Right atrium auricular region (tissue), 2 donors: ENCODE measurements around the gene IREB2. TPM values are rescaled to one million over a fixed set of nuclear protein-coding genes. Genes with fewer than 3 reads are reported as not detected.

Experiments used
- DNase-seq: peaks from one replicate; pipeline ENCODE4 v3.0.0-alpha.2; 2019; ENCODE audit warnings: low spot score
- H3K27ac ChIP-seq, 2 donors: fragments of 200-600 bp; sonication (generic); 1 replicate in 1 of 2; 2 replicates in 1 of 2; pipeline ENCODE4 v1.5.1; 2016 to 2019
- H3K27me3 ChIP-seq, 2 donors: fragments of 200-600 bp; sonication (generic); one replicate each; pipeline versions ENCODE4 v1.5.1 to v1.6.0; 2017 to 2019
- H3K36me3 ChIP-seq: fragments of 200-600 bp; sonication (generic); one replicate; pipeline ENCODE4 v1.5.1; 2016
- H3K4me1 ChIP-seq, 2 donors: fragments of 200-600 bp; sonication (generic); one replicate each; pipeline versions ENCODE4 v1.5.1 to v1.6.0; 2017 to 2019
- H3K4me3 ChIP-seq, 2 donors: fragments of 200-600 bp; sonication (generic); 1 replicate in 1 of 2; 2 replicates in 1 of 2; pipeline ENCODE4 v1.5.1; 2017 to 2019; ENCODE audit warnings: mild to moderate bottlenecking in 1 of 2, moderate library complexity in 1 of 2
- H3K9me3 ChIP-seq, 2 donors: fragments of 200-600 bp; sonication (generic); one replicate each; pipeline ENCODE4 v1.5.1; 2019
- total RNA-seq, 2 donors: library from RNA; depleted of rRNA; stranded (reverse); fragments of >200 nt; gene quantifications; one replicate each; pipeline ENCODE4 v1.1.0, GENCODE V29; 2016
- TF ChIP-seq, protein P1 (sequence below), 2 donors: fragments of 200-600 bp; sonication (generic); IDR thresholded peaks; one replicate each; pipeline ENCODE4 v1.5.1; 2019; ENCODE audit warnings: antibody characterized with exemption in 2 of 2

Gene IREB2
- total RNA-seq, 2 donors from 2014 or later: 14.5 to 16.3 TPM

DNA sequence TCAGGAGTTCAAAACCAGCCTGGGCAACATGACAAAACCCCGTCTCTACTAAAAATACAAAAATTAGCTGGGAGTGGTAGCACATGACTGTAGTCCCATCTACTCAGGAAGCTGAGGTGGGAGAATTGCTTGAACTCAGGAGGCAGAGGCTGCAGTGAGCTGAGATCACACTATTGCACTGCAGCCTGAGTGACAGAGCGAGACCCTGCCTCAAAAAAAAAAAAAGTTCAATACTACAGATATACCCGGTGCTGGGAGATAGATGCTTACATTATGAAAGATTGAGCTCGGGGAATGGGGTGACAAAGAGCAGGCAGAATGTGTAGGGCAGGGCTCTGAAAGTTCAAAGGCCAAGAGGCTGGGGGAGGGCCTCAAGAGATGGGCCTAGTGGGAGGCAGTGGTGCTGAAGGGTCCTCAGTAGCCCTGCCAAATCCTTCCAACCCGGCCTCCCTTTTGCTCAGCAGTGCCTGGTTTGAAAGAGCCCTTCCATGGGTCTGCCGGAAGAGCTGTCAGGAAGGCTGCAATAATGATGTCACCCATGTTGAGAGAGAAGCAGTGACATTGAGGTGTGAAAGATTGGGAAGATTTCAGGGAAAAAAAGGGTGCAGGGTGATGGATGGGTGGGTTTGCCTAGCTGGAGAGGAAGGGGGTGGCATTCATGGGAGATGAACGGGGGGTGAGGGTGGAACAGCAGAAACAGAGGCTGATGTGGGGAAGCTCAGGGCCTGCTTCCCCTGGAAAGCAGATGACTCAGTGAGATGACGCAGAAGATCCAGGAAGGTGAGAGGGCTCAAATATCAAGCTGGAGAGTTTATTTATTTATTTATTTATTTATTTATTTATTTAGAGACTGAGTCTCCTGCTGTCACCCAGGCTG lies 20.0 kb upstream of the IREB2 start:
- no peaks in the 10 kb centered on the region for H3K27me3 ChIP-seq
- H3K4me3 ChIP-seq: no peak overlapping the region
- no peaks in the 10 kb centered on the region for H3K36me3 ChIP-seq
- DNase-seq: no peak
- no peaks in the 10 kb centered on the region for H3K4me1 ChIP-seq
- no peak overlapping the region for H3K27ac ChIP-seq
- TF ChIP-seq, protein P1, sequence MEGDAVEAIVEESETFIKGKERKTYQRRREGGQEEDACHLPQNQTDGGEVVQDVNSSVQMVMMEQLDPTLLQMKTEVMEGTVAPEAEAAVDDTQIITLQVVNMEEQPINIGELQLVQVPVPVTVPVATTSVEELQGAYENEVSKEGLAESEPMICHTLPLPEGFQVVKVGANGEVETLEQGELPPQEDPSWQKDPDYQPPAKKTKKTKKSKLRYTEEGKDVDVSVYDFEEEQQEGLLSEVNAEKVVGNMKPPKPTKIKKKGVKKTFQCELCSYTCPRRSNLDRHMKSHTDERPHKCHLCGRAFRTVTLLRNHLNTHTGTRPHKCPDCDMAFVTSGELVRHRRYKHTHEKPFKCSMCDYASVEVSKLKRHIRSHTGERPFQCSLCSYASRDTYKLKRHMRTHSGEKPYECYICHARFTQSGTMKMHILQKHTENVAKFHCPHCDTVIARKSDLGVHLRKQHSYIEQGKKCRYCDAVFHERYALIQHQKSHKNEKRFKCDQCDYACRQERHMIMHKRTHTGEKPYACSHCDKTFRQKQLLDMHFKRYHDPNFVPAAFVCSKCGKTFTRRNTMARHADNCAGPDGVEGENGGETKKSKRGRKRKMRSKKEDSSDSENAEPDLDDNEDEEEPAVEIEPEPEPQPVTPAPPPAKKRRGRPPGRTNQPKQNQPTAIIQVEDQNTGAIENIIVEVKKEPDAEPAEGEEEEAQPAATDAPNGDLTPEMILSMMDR (IDR thresholded peaks at IDR 0.05): no peak
- H3K9me3 ChIP-seq: no peaks in the 10 kb centered on the region

DNA sequence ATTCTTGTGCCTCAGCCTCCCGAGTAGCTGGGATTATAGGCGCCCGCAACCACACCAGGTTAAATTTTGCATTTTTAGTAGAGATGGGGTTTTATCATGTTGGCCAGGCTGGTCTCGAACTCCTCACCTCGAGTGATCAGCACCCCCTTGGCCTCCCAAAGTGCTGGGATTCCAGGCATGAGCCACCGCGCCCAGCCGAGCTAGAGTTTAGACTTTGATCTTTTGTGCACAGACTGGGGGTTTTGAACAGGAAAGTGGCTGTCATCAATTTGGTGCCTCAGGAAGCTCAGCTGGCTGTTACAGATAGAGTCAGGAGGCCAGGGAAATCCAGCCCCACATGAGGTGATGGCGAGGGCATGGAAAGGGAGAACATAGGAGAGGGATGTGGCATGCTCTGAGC lies 19.3 kb upstream of the IREB2 start:
- Histone ChIP-seq H3K9me3 (no peaks in the 10 kb centered on the region), H3K4me3 (no peak overlapping the region), H3K27ac (no peak overlapping the region), H3K27me3 (no peaks in the 10 kb centered on the region), H3K4me1 (no peaks in the 10 kb centered on the region), H3K36me3 (no peaks in the 10 kb centered on the region)
- no peak for DNase-seq
- TF ChIP-seq, protein P1 (IDR thresholded peaks at IDR 0.05): no peak

DNA sequence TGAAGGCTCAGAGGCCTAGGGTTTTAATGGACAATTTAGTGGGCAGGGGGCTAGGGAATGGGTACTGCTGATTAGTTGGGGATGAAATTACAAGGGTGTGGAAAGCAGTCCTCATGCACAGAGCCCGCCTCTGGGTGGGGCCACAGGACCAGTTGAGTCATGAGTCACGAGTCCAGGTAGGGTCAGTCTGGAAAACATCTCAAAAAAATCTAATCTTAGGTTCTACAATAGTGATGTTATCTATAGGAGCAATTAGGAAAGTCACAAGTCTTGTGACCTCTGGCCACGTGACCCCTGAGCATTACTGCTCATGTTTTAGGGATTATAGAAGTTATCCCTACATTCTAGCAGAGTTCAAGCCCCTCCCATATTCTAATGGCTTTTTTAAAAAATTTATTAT lies 18.6 kb upstream of the IREB2 start:
- TF ChIP-seq, protein P1 (IDR thresholded peaks at IDR 0.05): no peak
- DNase-seq: no peak
- Histone ChIP-seq H3K27ac (no peak overlapping the region), H3K27me3 (no peaks in the 10 kb centered on the region), H3K4me3 (no peak overlapping the region), H3K36me3 (no peaks in the 10 kb centered on the region), H3K9me3 (no peaks in the 10 kb centered on the region), H3K4me1 (no peaks in the 10 kb centered on the region)

DNA sequence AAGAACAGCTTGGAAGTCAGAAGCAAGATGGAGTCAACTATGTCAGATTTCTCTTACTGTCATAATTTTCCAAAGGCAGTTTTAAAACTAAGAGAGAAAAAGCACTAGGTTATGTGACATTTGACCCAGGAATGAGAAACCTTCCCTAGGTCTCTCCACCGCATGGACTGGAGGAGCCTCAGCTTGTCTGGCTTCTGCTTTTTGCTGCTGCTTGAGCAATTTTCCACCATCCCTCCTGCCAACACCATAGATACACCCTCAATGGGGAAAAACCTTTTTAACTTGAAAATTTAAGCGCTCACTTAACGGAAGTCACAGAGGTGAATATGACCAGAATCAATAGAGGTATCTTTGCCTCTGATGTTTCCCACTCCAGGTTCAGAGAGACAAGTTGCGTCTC lies 17.8 kb upstream of the IREB2 start:
- H3K9me3 ChIP-seq: no peaks in the 10 kb centered on the region
- no peaks in the 10 kb centered on the region for H3K4me1 ChIP-seq
- TF ChIP-seq, protein P1 (IDR thresholded peaks at IDR 0.05): no peak
- no peak overlapping the region for H3K27ac ChIP-seq
- H3K27me3 ChIP-seq: no peaks in the 10 kb centered on the region
- no peaks in the 10 kb centered on the region for H3K36me3 ChIP-seq
- H3K4me3 ChIP-seq: no peak overlapping the region
- DNase-seq: no peak

DNA sequence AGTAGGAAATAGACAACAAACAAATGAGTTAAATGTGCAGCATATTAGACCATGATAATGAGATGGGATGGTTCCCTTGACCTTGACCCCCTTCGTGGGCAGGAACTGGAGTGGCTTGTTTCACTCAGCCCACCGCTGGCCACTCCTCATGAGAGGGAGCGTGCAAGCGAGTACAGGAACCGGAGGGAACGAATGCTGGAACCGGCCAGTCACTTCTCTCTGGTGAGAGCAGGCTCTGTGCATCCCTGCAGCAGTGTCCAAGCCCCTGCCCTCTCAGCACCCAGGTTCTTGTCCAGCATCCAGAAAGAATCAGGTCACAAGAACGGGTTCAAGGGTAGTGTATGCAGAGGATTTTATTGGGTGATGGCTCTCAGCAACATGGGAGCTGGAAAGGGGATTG lies 17.2 kb upstream of the IREB2 start:
- H3K36me3 ChIP-seq: no peaks in the 10 kb centered on the region
- no peaks in the 10 kb centered on the region for H3K27me3 ChIP-seq
- no peaks in the 10 kb centered on the region for H3K4me1 ChIP-seq
- DNase-seq: no peak
- no peaks in the 10 kb centered on the region for H3K9me3 ChIP-seq
- TF ChIP-seq, protein P1 (IDR thresholded peaks at IDR 0.05): no peak
- H3K4me3 ChIP-seq: no peak overlapping the region
- no peak overlapping the region for H3K27ac ChIP-seq
